ENCODE results near the gene SPATA24. TPM values are rescaled to one million over a fixed set of nuclear protein-coding genes. Genes with fewer than 3 reads are reported as not detected.
"Not testable (repeated sequence)": the region's sequence is repeated elsewhere in the genome, so short reads cannot be mapped to it uniquely, and the experiment has no call there.

The SPATA24 gene
- polyA plus RNA-seq, 1 donor: 10.0 TPM

DNA sequence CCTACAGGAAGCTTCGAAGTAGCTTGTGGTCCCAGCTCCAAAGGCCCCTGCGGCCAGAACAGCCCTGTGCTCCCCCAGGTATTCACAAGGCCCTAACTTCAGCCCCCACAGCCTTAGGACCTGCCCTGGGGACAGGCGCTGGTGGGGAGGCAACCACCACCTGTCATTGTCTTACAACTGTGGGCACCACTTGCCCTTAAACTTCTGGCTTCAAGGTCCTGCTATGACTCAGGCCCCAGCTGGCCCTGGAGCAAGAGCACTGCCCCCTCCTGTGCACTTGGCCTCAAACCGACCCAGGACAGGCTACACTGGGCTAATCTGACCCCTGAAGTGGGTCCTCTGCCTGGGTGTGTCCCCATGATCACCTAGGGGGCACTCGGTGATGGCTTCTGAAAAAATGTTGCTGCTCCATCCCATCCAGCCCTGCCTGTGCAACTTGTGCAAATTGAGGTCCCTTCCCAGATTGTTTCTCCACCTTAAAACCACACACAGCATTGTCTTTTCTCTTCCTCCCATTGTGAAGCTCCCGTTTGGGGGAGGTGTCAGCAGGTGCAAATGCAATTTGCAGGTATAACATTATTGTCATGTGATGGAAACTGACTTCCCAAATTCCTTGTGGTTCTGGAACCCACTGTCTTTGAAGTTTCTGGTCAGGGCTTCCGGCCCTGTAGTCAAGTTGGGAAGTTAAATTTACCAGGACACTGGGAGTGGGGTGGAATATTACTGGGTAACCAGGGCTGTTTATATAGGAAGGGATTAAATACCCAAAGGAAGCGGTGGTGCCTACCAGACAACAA lies 7.8 kb downstream of the SPATA24 start:
- DNase-seq (ENCODE audit: low read depth): no peak

DNA sequence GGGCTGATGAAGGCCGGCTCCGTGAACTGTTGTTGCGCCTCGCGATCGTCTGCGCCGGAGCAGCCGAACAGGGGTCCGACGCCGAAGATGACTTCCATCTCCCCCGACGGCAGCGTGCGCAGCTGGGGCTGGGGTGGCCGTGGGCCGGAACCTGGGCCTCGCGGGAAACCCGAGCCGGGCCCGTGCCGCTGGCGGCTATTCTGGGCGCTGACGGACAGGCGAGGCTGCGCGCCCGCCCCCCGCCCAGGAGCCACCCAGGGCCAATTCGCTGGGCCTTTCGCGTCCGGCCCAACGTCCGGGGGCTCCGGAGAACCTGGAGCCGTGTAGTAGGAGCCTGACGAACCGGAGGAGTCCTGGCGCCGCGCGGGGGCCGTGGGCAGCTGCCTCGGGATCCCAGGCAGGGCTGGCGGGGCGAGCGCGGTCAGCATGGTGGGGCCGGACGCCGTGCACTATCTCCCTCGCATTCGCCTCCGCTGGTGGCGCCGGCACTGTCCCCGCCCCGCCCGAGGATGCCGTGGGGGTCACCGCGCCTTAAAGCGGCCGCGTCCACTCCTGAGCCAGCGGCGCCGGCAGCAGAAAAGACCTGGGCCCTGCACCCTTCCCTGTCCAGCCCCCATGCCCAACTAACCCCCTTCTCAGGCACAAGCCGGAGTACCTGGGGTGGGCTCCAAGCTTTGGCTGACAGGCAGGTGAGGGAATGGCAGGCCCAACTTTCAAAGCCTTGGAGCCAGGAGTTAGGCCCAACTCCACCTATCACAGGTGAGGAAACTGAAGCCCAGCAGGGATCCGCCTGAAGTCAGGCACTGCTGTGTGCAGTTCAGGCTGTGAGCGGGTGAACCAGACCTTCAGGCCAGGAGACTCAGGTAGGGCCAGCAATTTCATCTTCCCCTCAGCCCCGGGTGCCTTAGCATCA lies 9.0 kb downstream of the SPATA24 start, which contains the start of gene PROB1:
PROB1 (minus strand) TSS at position 451 of the 913 bp plus-strand sequence; CDS start at position 428, 23 bp downstream.
- DNase-seq (ENCODE audit: low read depth): no peak

DNA sequence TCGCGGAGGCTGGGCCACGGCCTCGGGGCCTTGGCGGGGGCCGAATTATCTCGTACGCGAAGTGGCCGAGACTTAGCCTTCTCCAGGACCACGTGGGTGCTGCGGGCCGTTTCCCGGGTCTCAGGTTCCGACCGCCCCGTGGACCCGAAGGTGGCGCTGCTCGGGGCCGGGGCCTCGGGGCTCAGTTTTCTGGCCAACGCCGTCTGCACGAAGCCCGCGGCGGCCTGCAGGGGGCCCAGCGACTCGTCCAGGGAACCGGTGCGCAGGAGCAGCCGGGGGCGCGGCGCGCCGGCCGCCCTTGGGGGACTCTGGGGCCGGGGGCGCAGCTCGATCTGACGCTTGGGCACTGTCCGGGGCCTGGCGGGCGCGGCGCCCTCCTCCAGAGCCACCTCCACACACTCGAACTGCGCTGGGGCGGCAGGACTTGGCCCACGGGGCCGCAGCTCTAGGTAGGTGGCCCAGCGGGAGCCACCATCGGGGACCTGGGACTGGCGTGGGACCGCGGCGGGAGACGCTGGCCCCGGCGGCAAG lies 9.7 kb downstream of the SPATA24 start:
- DNase-seq (ENCODE audit: low read depth): no peak

DNA sequence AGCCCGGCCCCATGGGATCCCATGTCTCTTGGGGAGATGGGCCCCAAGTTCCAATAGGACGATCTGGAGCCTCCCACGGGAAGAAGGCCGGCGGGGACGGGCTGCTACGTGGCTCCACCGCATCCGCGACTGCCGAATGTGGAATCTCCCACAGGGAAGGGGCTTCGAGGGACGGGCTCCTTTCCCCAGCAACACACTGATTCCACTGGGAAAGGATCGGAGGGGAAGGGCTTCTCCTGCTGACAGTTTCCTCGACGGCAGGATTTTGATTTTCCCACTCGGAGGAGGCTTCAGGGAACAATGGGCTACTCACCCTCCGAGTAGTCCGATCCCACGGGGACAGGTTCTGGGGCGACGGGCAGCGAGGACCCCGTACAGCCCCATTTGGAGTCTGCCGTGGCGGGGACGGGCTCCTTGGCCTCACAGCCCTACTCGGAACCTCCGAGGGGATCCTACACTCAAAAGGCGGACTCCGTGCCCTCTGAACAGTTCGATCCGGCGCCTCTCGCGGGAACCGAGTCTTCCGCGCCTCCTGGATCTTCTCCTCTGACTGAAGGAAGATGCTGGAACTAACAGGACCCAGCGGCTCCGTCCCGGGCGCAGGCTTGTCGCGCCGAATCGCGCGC lies 10.3 kb downstream of the SPATA24 start:
- no peak for DNase-seq (ENCODE audit: low read depth)

DNA sequence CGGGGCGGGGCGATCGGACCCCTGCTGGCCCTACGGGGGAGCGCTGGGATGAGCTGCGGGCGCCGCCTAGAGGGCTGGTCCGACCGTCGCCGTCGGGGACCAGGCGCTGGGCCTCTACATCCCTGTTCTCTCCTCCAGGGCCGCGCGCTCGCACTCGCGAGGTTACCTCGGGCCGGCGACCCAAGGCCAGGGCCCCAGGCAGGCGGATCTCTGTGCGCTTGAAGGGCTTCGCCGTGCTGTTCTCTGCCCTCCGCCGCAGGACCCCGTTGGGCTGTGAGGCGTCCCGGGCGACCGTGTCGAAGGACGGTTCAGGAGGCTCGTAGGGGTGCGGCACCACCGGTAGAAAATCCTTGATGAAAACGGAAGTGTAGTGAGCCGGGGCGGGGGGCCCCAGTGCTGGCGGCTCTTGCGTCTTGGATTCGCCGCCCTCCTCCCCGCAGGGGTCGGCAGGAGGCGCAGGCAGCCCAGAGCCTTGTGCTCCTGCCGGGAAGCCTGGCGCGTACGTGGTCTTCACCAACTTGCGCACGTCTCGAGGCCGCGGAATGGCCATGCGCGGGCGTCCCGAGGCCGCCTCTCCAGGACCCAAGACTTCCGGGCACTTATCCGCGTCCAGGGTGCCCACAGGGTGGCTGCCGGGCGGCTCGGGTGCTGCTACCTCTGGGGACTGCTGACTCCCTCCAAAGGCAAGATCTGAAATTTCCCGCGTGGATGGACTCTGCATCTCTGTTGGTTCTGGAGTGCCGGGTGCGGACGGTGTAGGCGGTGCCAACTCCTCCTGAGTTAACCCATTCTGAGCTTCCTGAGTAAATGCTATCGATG lies 11.0 kb downstream of the SPATA24 start:
- DNase-seq (ENCODE audit: low read depth): no peak

DNA sequence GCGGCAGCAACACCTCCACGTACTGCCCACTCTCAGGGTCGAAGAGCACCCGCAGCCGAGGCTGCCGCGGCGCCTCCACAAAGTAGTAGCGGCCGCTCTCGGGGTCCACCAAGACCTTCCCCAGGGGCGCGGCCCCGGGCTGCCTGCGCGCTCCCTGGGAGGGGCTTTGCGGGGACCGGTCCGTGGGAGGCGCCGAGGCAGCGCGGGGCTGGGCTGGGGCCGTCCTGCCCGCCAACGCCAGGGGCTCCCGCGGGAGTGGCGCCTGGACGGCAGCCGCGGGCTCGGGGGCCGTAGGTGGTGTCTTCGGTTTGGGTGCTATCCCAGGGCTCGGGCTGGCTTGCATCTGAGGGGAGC lies 11.6 kb downstream of the SPATA24 start:
- DNase-seq (ENCODE audit: low read depth): no peak

DNA sequence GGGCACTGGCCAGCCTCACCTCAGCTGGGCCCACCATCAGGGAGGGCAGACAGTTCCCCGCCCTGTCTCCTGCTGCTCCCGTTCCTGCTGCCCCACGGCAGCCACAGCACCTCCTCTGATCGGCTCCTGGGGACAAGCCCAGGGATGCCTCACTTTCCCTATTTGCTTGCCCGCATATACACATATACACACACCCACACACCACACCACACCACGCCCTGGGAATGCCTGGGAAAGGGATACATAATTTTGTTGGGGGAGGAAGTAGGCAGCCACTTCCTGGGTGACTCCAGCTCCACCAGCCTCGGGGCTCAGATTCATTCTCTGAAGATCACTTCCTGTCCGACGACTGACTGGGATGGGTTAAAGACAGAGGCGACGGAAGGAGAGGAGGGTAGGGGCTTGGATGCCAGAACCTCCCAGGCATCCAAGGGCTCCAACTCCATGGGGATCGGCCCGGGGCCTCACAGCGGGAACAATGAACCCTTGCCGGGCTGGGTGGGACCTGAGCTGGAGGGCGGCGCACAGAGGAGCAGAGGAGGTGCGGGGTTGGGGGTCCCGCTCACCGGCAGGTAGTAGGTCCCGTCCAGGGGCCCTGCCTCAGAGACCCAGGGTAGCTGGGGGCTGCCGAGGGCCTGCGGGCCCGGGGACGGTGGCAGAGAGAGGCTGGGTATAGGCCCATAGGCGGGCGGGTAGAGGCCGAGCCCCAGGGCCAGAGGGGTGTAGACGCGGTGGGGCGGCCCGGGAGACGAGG lies 12.1 kb downstream of the SPATA24 start:
- no peak for DNase-seq (ENCODE audit: low read depth)

DNA sequence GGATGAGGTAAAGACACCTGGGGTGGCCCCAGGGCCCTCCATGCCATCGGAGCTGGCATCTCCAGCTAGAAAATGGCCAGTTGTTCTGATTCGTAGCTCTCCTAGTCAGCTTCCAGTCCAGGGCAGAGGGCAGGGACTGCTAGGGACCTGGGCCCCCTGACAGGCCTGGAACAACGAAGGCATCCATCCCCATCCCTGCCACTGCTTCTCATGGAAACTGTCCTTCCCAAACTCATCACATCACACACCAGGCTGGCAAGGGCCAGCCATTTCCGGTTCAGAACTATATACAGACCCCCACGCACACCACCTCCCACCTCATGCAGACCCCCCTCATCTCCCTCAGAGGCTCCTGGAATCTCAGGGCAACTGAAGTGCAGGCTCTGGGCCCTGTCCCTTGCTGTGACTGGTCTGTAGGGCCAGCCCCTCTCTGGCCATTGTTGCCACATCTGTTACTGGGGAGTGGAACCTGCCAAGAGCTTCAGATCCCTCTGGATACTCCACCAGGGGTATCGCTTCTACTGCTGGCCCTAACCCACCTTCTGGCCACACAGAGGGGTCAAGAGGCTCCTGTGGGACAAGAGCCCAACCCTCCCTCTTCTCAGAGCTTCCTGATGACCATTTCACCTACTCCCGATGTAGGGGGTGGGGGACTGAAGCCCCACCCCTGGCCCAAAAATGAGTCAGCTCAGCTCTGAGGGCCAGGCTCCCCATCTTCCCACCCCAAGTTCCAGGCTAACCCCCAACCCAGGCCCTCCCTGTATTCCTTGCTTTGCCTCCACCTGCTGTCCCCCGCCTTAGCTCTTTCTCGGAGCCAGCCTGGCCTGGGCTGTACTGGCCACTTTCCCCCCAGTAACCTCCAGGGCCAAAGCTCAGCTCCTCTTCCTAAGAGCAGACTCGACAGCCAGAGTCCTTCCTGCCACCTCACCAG lies 13.0 kb downstream of the SPATA24 start:
- no peak for DNase-seq (ENCODE audit: low read depth)

DNA sequence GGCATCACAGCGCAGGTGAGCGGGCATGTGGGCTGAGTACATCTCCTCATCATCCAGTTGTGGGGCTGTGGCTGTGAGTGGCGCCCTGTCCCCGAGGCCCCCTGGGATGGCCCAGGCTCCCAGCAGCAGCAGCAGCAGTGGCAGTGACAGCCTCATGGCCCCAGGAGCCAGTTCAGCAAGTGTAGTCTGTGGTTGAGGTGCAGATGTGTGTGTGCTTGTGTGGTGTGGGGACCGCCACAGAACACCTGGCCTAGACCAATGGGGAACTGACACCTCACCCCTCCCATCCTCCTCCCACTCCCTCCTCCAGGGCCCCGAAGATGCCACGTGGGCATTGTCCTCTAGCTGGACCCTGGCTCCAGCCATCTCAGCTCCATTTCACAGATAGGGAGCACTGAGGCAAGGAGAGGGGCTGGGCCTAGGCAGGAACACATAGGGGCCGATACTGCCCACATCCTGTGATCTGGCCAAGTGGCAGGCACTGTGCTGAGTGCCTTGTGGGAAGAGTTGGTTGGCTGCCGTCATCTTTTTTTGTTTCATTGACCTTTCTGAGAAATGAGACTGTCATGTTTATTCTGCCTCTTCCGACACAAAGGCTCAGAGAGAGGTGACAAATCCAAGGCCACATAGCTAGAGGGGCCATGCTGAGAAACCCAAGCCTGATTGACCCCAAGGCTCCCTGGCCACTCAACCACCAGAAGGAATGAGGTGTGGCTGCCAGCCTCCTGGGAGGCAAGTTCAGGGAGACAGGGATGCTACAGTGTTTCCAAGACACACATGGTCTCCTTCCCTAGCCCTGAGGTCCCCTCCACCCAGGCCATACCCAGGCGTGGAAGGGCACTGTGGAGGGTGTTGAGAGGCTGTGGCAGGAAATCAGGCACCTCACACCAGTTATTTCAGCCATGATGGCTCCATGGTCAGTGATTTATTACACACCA lies 13.9 kb downstream of the SPATA24 start, which contains the start of gene MZB1:
MZB1 (minus strand) TSS at position 213 of the 938 bp plus-strand sequence; CDS start at position 156, 57 bp downstream.
- DNase-seq (ENCODE audit: low read depth): no peak

DNA sequence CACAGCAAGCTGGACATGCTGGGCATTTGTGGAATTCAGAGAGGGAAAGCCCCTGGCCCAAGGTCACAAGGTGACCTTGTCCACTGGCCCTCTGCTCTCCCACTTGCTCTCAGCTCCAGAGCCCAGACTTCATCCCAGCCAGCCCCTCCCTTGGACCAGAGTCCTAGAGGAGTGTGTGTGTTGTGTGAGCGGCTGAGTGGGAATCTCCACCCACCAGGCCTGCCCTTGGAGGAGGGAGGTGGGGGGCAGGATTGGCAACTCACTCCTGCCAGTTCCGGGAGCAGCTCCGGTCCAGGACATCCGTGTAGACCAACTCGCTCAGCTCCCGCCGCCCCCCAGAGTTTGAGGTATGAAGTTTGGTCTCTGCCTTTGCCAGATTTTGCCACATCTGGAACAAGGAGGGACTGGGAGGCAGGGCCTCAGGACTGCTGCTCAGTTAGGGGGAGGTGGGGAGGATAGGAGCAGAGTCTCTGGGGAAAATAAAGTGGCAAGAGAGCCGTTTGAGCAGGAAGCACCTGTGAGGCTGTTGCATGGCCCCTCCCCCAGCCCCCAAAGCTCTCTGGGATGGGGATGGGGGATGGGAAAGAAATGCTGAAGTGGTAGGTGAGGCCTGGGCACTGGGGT lies 15.6 kb downstream of the SPATA24 start:
- DNase-seq (ENCODE audit: low read depth): no peak

DNA sequence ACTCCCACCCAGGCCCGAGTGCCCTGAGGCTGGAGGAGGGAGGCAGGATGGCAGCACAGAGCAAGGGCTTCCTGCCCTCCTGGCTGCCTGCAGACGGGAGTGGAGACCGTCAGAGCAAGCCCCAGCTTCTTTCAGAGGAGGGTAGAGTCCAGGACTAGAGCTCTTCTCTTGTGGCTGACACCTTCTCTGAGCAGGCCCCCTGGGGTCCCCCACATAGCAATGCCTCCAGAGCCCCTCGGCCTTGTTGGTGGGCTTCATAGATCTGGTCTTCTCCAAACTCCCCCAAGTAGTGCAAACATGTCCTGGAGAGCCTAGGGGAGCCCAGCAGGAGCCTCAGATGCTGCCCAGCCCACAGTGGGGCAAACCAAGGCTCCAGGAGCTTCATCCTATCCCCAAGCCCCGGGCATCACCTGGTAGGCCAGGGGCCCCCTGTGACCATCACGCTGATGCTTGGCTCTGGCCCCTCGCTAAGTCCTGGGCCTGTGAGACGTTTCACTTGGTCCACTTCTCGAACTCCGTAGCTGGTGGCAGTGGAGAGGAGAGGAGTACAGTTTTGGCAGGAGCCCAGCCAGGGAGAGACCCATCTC lies 16.2 kb downstream of the SPATA24 start:
- DNase-seq (ENCODE audit: low read depth): no peak

DNA sequence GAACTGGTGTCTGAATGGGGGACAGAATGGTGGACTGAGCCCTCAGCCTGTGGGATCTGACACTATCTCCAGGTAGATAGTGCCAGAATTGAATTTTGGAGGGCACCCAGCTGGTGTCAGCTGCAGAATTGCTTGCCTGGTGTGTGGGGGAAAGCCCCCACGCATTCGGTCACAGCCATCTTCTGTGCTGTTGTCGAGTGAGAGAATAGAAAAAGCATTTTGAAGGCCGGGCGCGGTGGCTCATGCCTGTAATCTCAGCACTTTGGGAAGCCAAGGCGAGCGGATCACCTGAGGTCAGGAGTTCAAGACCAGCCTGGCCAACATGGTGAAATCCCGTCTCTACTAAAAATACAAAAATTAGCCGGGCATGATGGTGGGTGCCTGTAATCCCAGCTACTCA lies 16.9 kb downstream of the SPATA24 start:
- not testable (repeated sequence) for DNase-seq (ENCODE audit: low read depth)

DNA sequence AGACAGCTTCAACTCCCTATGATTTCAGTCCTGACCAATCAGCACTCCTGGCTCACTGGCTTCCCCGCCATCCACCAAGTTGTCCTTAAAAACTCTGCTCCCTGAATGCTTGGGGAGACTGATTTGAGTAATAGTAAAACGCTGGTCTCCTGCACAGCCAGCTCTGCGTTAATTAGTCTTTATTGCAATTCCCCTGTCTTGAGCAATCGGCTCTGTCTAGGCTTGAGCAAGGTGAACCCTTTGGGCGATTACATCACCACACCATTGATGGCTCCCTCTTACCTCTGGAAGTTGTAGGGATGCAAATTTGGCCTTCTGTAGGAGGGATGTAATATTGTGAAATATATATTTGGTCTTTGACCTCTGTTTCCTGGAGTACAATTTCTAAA lies 17.8 kb downstream of the SPATA24 start:
- DNase-seq (ENCODE audit: low read depth): no peak

DNA sequence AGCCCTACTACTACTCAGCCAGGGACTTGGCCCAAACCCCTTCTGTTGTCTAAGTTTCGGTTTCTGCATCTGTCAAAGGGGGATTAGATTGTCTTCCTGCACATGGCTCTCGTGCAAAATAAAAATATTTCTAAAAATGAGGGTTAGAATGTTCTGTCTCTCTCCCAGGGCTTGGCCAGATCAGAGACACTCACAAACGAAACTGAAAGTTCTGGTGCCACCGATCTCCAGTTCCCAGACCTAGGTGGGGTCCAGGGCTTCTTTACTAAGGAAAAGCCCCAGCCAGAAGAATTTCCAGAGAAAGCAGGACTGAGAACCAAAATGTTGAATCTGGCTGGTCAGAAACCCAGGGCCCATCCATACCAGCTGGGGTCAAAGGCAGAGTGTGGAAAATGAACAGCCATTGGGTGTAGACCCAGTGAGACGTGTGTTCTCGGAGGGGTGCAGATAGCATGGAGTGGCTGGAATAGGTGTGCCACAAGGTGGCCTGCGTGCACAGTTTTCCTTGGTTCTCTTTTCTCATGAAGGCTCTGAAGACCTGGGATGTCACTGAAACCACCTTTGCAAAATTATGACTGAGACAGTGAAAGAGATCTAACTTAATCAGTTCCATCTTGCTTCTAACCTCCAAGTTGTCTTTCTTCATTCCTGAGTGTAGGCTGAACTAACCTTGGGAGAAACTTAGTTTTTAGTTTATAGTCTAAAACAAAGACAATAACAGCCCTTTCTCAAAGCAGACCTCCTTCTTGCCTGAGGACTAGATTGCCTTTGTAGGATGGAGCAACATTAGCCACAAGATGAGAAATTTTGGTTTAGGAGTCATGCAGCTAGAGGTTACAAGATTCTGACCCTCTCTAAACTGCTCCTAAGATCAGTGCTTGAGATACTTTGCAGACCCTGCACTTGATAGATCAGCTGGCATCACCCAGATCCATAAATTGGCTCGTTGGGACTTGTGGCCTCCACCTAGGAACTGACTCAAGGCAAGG lies 18.5 kb downstream of the SPATA24 start:
- no peak for DNase-seq (ENCODE audit: low read depth)

DNA sequence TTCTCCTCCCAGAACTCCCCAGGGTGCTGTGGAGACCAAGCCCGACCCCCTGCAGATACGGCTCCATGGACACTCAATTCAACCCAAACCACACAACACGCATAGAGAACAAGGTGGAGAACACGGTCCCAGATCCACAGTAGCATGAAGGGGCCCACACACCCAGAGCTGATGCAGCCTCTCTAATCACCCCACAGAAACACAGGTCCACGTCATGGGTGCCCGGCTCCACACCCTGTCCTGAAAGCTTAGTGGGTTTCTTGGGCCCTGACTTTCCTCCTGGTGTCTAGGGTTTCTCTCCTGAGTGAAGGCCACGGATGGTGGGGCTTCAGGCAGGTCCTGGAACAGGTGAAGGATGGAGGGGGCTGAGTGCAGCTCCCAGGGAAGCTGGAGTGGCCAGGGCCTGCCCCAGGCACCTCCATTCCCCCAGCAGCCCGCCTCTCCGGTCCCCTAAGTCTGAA lies 19.3 kb downstream of the SPATA24 start:
- no peak for DNase-seq (ENCODE audit: low read depth)
